K562 (cell line): ENCODE results near the gene PRSS8. TPM values are rescaled to one million over a fixed set of nuclear protein-coding genes. Genes with fewer than 3 reads are reported as not detected.

Experiments
- ARID1B ChIP-seq: fragments of 450-650 bp; IDR thresholded peaks from 2 replicates; pipeline ENCODE4 v1.6.1; 2016; ENCODE audit warnings: antibody characterized with exemption, mild to moderate bottlenecking, inconsistent platforms
- ARID4B ChIP-seq: sonication (generic); formaldehyde crosslinking; IDR thresholded peaks from 2 replicates; pipeline ENCODE4 v1.8.0; 2022; ENCODE audit warnings: mild to moderate bottlenecking, missing genetic modification reagents
- BCL6 ChIP-seq: fragments of 250-450 bp; sonication (Bioruptor Pico); IDR thresholded peaks from 2 replicates; pipeline ENCODE4 v1.4.0; 2020
- E2F4 ChIP-seq: sonication (generic); formaldehyde crosslinking; IDR thresholded peaks from 2 replicates; pipeline ENCODE4 v1.8.0; 2022; ENCODE audit warnings: mild to moderate bottlenecking, low read depth, missing genetic modification reagents
- FOXA3 ChIP-seq, 2 experiments: fragments of 450-650 bp in 1 of 2; sonication (generic) in 1 of 2; formaldehyde crosslinking; IDR thresholded peaks in 1 of 2; conservative IDR thresholded peaks in 1 of 2; 2 replicates each; pipeline versions ENCODE4 v1.4.0 to v1.8.0; 2020 to 2022; ENCODE audit warnings: mild to moderate bottlenecking in 2 of 2, missing genetic modification reagents in 1 of 2
- FOXK1 ChIP-seq: sonication (generic); formaldehyde crosslinking; IDR thresholded peaks from 2 replicates; pipeline ENCODE4 v1.8.0; 2022; ENCODE audit warnings: missing genetic modification reagents, mild to moderate bottlenecking, borderline replicate concordance
- FOXP1 ChIP-seq: sonication (generic); formaldehyde crosslinking; IDR thresholded peaks from 2 replicates; pipeline ENCODE4 v1.8.0; 2022; ENCODE audit warnings: mild to moderate bottlenecking, missing genetic modification reagents
- HDGF ChIP-seq: fragments of 450-650 bp; IDR thresholded peaks from 2 replicates; pipeline ENCODE4 v1.6.1; 2016
- HOXB6 ChIP-seq: fragments of 250-450 bp; sonication (Bioruptor Pico); IDR thresholded peaks from 2 replicates; pipeline ENCODE4 v1.5.1; 2022; ENCODE audit warnings: mild to moderate bottlenecking, borderline replicate concordance
- KDM2B ChIP-seq: fragments of 250-450 bp; sonication (Bioruptor Pico); IDR thresholded peaks from 2 replicates; pipeline ENCODE4 v1.8.0; 2021; ENCODE audit warnings: mild to moderate bottlenecking, moderate library complexity
- MTA2 ChIP-seq: fragments of 450-650 bp; IDR thresholded peaks from 2 replicates; pipeline ENCODE4 v1.6.1; 2016; ENCODE audit warnings: low read depth
- PHB2 ChIP-seq: fragments of 450-650 bp; IDR thresholded peaks from 2 replicates; pipeline ENCODE4 v1.6.1; 2017; ENCODE audit warnings: low read depth
- PHF8 ChIP-seq: fragments of 200-600 bp; sonication (generic); IDR thresholded peaks from 2 replicates; pipeline ENCODE4 v1.6.1; 2012; ENCODE audit warnings: mixed run types, mild to moderate bottlenecking, inconsistent platforms, low read length, moderate library complexity, borderline replicate concordance
- PREB ChIP-seq: sonication (generic); formaldehyde crosslinking; IDR thresholded peaks from 2 replicates; pipeline ENCODE4 v1.8.1; 2023; ENCODE audit warnings: mild to moderate bottlenecking, missing genetic modification reagents
- PRPF4 ChIP-seq: fragments of 200-400 bp; formaldehyde crosslinking; IDR thresholded peaks from one replicate; pipeline ENCODE4 v1.6.1; 2017; ENCODE audit warnings: low read length, low read depth, mild to moderate bottlenecking; ENCODE audit not compliant: insufficient read depth, poor library complexity, severe bottlenecking
- SP2 ChIP-seq: IDR thresholded peaks from 2 replicates; pipeline ENCODE4 v1.6.1; 2011; ENCODE audit warnings: mild to moderate bottlenecking, low read depth, low read length, moderate library complexity; ENCODE audit not compliant: poor library complexity, severe bottlenecking; ENCODE audit errors: extremely low read depth
- SRF ChIP-seq, 2 experiments: fragments of 250-450, 450-650 bp in 1 of 2; sonication (Bioruptor Pico) in 1 of 2; sonication (generic) in 1 of 2; formaldehyde crosslinking; IDR thresholded peaks; 2 replicates each; pipeline versions ENCODE4 v1.5.0 to v1.5.1; 2020 to 2022; ENCODE audit warnings: mild to moderate bottlenecking in 1 of 2, missing genetic modification reagents in 1 of 2
- STAT5B ChIP-seq: fragments of 250-450 bp; sonication (Bioruptor Pico); IDR thresholded peaks from 2 replicates; pipeline ENCODE4 v1.8.0; 2021; ENCODE audit warnings: mild to moderate bottlenecking, inconsistent platforms
- ZNF121 ChIP-seq: sonication (generic); formaldehyde crosslinking; conservative IDR thresholded peaks from 2 replicates; pipeline ENCODE4 v1.8.0; 2022; ENCODE audit warnings: missing genetic modification reagents
- ZNF3 ChIP-seq: fragments of 250-450 bp; sonication (Bioruptor Pico); IDR thresholded peaks from 2 replicates; pipeline ENCODE4 v1.5.0; 2021; ENCODE audit warnings: mild to moderate bottlenecking, moderate library complexity
- ZNF780A ChIP-seq: fragments of 250-450 bp; sonication (Bioruptor Pico); IDR thresholded peaks from 2 replicates; pipeline ENCODE4 v1.5.0; 2021; ENCODE audit warnings: mild to moderate bottlenecking
- ZSCAN32 ChIP-seq: fragments of 450-650 bp; formaldehyde crosslinking; IDR thresholded peaks from 2 replicates; pipeline ENCODE4 v1.4.0; 2020; ENCODE audit warnings: mild to moderate bottlenecking, moderate library complexity
- polyA plus RNA-seq, 8 experiments: library from polyadenylated mRNA; depleted of rRNA in 4 of 8; stranded (reverse) in 5 of 8; unstranded in 3 of 8; fragments of >200 nt; fragmentation: Nextera tagmentation in 2 of 8; fragmentation: Illumina TruSeq in 1 of 8; extraction: Ambion mirVana in 2 of 8; extraction: Trizol in 1 of 8; gene quantifications; 2 replicates each; pipeline versions ENCODE4 v1.2.1 to v1.2.3, GENCODE V29; 2011 to 2014; ENCODE audit warnings: inconsistent platforms in 1 of 8, missing spikeins in 1 of 8
- total RNA-seq, 7 experiments: library from RNA; depleted of rRNA in 6 of 7; stranded (reverse); fragments of >200 nt in 6 of 7; fragmentation: Illumina TruSeq in 2 of 7; extraction: Trizol in 2 of 7; gene quantifications; 2 replicates each; pipeline versions ENCODE4 v1.2.1 to v1.2.3, GENCODE V29; 2011 to 2021; ENCODE audit warnings: low replicate concordance in 1 of 7

Gene PRSS8
- total and polyA plus RNA-seq, 9 of the 15 experiments (the other 6 are each of a cell fraction or from before 2014, with no cell fraction given), result 0.25 to 3.9 (median 1.3) TPM; not detected in 1

GRCh38 chr16:31134625-31135534, 647 bp downstream of the PRSS8 start (continued):
- TF ChIP-seq STAT5B (CRISPR knock-in tag), result no peak
- peak; percentile 9; the same call in 1 of the 2 replicates for TF ChIP-seq PHF8
- no peak for TF ChIP-seq FOXA3 (CRISPR knock-in tag; conservative IDR thresholded peaks at IDR 0.05 in 1 of 2, IDR thresholded peaks at IDR 0.05 in 1 of 2)
- TF ChIP-seq MTA2, result no peak
- TF ChIP-seq HDGF, result 0 out of 2 replicates have a peak, but pooled peaks have one; percentile 24
- no peak for TF ChIP-seq KDM2B (CRISPR knock-in tag)
- TF ChIP-seq ZSCAN32 (CRISPR knock-in tag), result no peak
- TF ChIP-seq SP2, result no peak
- TF ChIP-seq ARID4B (CRISPR knock-in tag), result peak; percentile 40; the same call in 1 of the 2 replicates
- TF ChIP-seq PRPF4, result no peak
- no peak for TF ChIP-seq ZNF780A
- no peak for TF ChIP-seq FOXP1 (CRISPR knock-in tag)
- TF ChIP-seq ZNF3 (CRISPR knock-in tag), result no peak
- TF ChIP-seq ZNF121 (CRISPR knock-in tag), result no peak
- no peak for TF ChIP-seq BCL6 (CRISPR knock-in tag)
- no peak for TF ChIP-seq E2F4 (CRISPR knock-in tag)
- TF ChIP-seq PHB2, result no peak
- TF ChIP-seq PREB, result no peak
- TF ChIP-seq HOXB6, result no peak
- 0 out of 4 replicates have a peak, but pooled peaks of 1 of the 2 experiments have one; percentile 43 for TF ChIP-seq SRF (CRISPR knock-in tag; IDR thresholded peaks at IDR 0.05)
- no peak; the same call in 1 of the 2 replicates for TF ChIP-seq ARID1B
- TF ChIP-seq FOXK1 (CRISPR knock-in tag), result no peak
